Thyroid gland (tissue), 4 donors: ENCODE data around the gene MTSS2. TPM values are rescaled to one million over a fixed set of nuclear protein-coding genes. Genes with fewer than 3 reads are reported as not detected.
A peak's percentile ranks its signal among the peaks of the same experiment; 100 is the strongest.

Experiments
- DNase-seq, 2 donors: peaks; one replicate each; pipeline ENCODE4 v3.0.0-alpha.2; 2019
- H3K27ac ChIP-seq, 3 donors: fragments of 200-600 bp; sonication (generic); 1 replicate in 2 of 3; 2 replicates in 1 of 3; pipeline ENCODE4 v1.5.1; 2016 to 2019; ENCODE audit warnings: mild to moderate bottlenecking in 1 of 3, moderate library complexity in 1 of 3
- H3K27me3 ChIP-seq: fragments of 200-600 bp; sonication (generic); one replicate; pipeline ENCODE4 v1.5.1; 2019
- H3K36me3 ChIP-seq, 2 donors: fragments of 200-600 bp; sonication (generic); one replicate each; pipeline ENCODE4 v1.5.1; 2016 to 2019
- H3K4me1 ChIP-seq, 2 donors: fragments of 200-600 bp; sonication (generic); one replicate each; pipeline ENCODE4 v1.5.1; 2017 to 2019
- H3K4me3 ChIP-seq, 3 donors: fragments of 200-600 bp; sonication (generic); replicated peaks in 1 of 3; 1 replicate in 2 of 3; 2 replicates in 1 of 3; pipeline ENCODE4 v1.5.1; 2016; ENCODE audit warnings: mild to moderate bottlenecking in 1 of 3
- H3K9me3 ChIP-seq: fragments of 200-600 bp; sonication (generic); one replicate; pipeline ENCODE4 v1.5.1; 2017
- CTCF ChIP-seq, 6 experiments: fragments of 200-600 bp in 3 of 6; fragments of 450-650 bp in 3 of 6; sonication (generic) in 3 of 6; IDR thresholded peaks; one replicate each; pipeline ENCODE4 v1.5.1; 2016 to 2019; ENCODE audit warnings: antibody characterized with exemption in 6 of 6, mild to moderate bottlenecking in 2 of 6, inconsistent platforms in 1 of 6, moderate library complexity in 1 of 6
- POLR2A ChIP-seq, 2 donors: fragments of 450-650 bp; IDR thresholded peaks; one replicate each; pipeline ENCODE4 v1.6.1; 2017; ENCODE audit warnings: antibody characterized with exemption in 2 of 2, mild to moderate bottlenecking in 2 of 2, moderate library complexity in 1 of 2
- WGBS, 2 donors: methylation state at CpG; one replicate each; pipeline ENCODE4 v1.1.5; 2017; 5-methylcytosine and 5-hydroxymethylcytosine counted together
- intact Hi-C: fragments of 100-400 bp; cut with DNase I; formaldehyde crosslinking; loops from one replicate; pipeline ENCODE4 v1.15.1; 2023
- total RNA-seq, 4 donors: library from RNA; depleted of rRNA; stranded (reverse); fragments of >200 nt; gene quantifications; one replicate each; pipeline ENCODE4 v1.2.3, GENCODE V29; 2016

Gene MTSS2
- total RNA-seq, 4 donors from 2014 or later, result 11.3 to 39.8 (median 26.7) TPM

- DNase-seq, result no peak
- TF ChIP-seq POLR2A (IDR thresholded peaks at IDR 0.05) (no peak), CTCF (IDR thresholded peaks at IDR 0.05) (no peak)
- no peaks in the 10 kb centered on the region for H3K36me3 ChIP-seq
- peaks cover 20 to 82% of the 10 kb centered on the region in 2 donors for H3K4me1 ChIP-seq
- 67% methylated on average over 5 of the region's 5 CpGs; no CpG with 5 or more reads in 1 of the 2 donors for WGBS, 2 donors
- intact Hi-C loops, result no loop called here
- peak overlapping the region in 1 of 3 donors; percentile 59 for H3K27ac ChIP-seq
- H3K9me3 ChIP-seq, result no peaks in the 10 kb centered on the region
- H3K27me3 ChIP-seq, result no peaks in the 10 kb centered on the region
- H3K4me3 ChIP-seq, result no peak overlapping the region
Observed at GRCh38 chr16:70687102-70687511, 1.3 kb upstream of the MTSS2 start.

- peak overlapping the region; percentile 56 to 83 (median 72) for H3K27ac ChIP-seq
- H3K36me3 ChIP-seq, result no peaks in the 10 kb centered on the region
- peak overlapping the region in 1 of 3 donors; percentile 23 for H3K4me3 ChIP-seq
- DNase-seq, result no peak
- H3K4me1 ChIP-seq, result peaks cover 20 to 82% of the 10 kb centered on the region in 2 donors
- H3K9me3 ChIP-seq, result no peaks in the 10 kb centered on the region
- no peaks in the 10 kb centered on the region for H3K27me3 ChIP-seq
- intact Hi-C loops, result no loop called here
- no peak for TF ChIP-seq POLR2A (IDR thresholded peaks at IDR 0.05)
- peak in 1 of 6 experiments; percentile 3 for TF ChIP-seq CTCF (IDR thresholded peaks at IDR 0.05)
- WGBS, 2 donors, result 60 to 67% methylated on average over 7 to 13 of the region's 29 CpGs
Observed at GRCh38 chr16:70686376-70687101, 686 bp upstream of the MTSS2 start.

GRCh38 chr16:70685061-70685937 lies 554 bp downstream of the MTSS2 start:
- intact Hi-C loops, result no loop called here
- WGBS, 2 donors, result 12 to 20% methylated on average over 1 to 18 of the region's 90 CpGs
- Histone ChIP-seq H3K4me1 (peaks cover 23 to 76% of the 10 kb centered on the region in 2 donors), H3K27ac (peak overlapping the region in 2 of 3 donors; percentile 25 to 45), H3K36me3 (peaks cover 0 to 5% of the 10 kb centered on the region in 2 donors), H3K9me3 (no peaks in the 10 kb centered on the region), H3K4me3 (peak overlapping the region; percentile 48 to 61 (median 54)), H3K27me3 (no peaks in the 10 kb centered on the region)
- TF ChIP-seq POLR2A (IDR thresholded peaks at IDR 0.05) (no peak), CTCF (IDR thresholded peaks at IDR 0.05) (no peak)
- peak; percentile 42 to 43 for DNase-seq

- H3K27ac ChIP-seq, result peak overlapping the region in 2 of 3 donors; percentile 25 to 49
- H3K27me3 ChIP-seq, result no peaks in the 10 kb centered on the region
- peak; percentile 38 to 45 for DNase-seq
- peak overlapping the region in 2 of 3 donors; percentile 54 to 61 for H3K4me3 ChIP-seq
- WGBS, 2 donors, result 40 to 61% methylated on average over 3 to 5 of the region's 14 CpGs
- peaks cover 4 to 11% of the 10 kb centered on the region in 2 donors for H3K36me3 ChIP-seq
- intact Hi-C loops, result no loop called here
- peaks cover 23 to 68% of the 10 kb centered on the region in 2 donors for H3K4me1 ChIP-seq
- TF ChIP-seq CTCF (IDR thresholded peaks at IDR 0.05) (no peak), POLR2A (IDR thresholded peaks at IDR 0.05) (no peak)
- no peaks in the 10 kb centered on the region for H3K9me3 ChIP-seq
Observed at GRCh38 chr16:70684146-70685060, 1.4 kb downstream of the MTSS2 start.
